SK-N-SH treated with all-trans-retinoic acid at 6 μM for 48 hours (cell line): ENCODE data around the gene FOXA1.

Source experiments
- ATAC-seq: fragments of 200-7000 bp; cut with Tn5 transposase; 3 replicates; pipeline ENCODE4 v1.9.1; 2020; ENCODE audit warnings: mild to moderate bottlenecking, moderate library complexity
- ARNTL ChIP-seq: fragments of 450-650 bp; formaldehyde crosslinking; IDR thresholded peaks from 2 replicates; pipeline ENCODE4 v1.5.0; 2020; ENCODE audit warnings: low read depth, mild to moderate bottlenecking, moderate library complexity, borderline replicate concordance
- BACH2 ChIP-seq: fragments of 250-450 bp; sonication (Bioruptor Pico); IDR thresholded peaks from 2 replicates; pipeline ENCODE4 v1.9.0; 2021; ENCODE audit warnings: mild to moderate bottlenecking, borderline replicate concordance
- CSDC2 ChIP-seq: fragments of 250-450 bp; sonication (Bioruptor Pico); IDR thresholded peaks from 2 replicates; pipeline ENCODE4 v1.5.0; 2020; ENCODE audit warnings: mild to moderate bottlenecking, moderate library complexity
- ESRRG ChIP-seq: fragments of 250-450 bp; sonication (Bioruptor Pico); IDR thresholded peaks from 2 replicates; pipeline ENCODE4 v1.6.1; 2021; ENCODE audit warnings: mild to moderate bottlenecking
- GLIS3 ChIP-seq: fragments of 250-450 bp; sonication (Bioruptor Pico); IDR thresholded peaks from 2 replicates; pipeline ENCODE4 v1.5.0; 2020; ENCODE audit warnings: mild to moderate bottlenecking, moderate library complexity
- OSR1 ChIP-seq: fragments of 250-450 bp; sonication (Bioruptor Pico); IDR thresholded peaks from 2 replicates; pipeline ENCODE4 v1.8.0; 2022; ENCODE audit warnings: moderate library complexity, mild to moderate bottlenecking, inconsistent platforms
- PPARA ChIP-seq: fragments of 250-450 bp; sonication (Bioruptor Pico); IDR thresholded peaks from 2 replicates; pipeline ENCODE4 v1.5.0; 2020; ENCODE audit warnings: mild to moderate bottlenecking, borderline replicate concordance
- RARB ChIP-seq: fragments of 250-450 bp; sonication (Bioruptor Pico); IDR thresholded peaks from 2 replicates; pipeline ENCODE4 v1.8.0; 2021; ENCODE audit warnings: mild to moderate bottlenecking, moderate library complexity
- SNAI2 ChIP-seq: fragments of 250-450 bp; sonication (Bioruptor Pico); IDR thresholded peaks from 2 replicates; pipeline ENCODE4 v1.5.0; 2020; ENCODE audit warnings: mild to moderate bottlenecking, moderate library complexity
- TCF4 ChIP-seq: fragments of 250-450 bp; sonication (Bioruptor Pico); IDR thresholded peaks from 2 replicates; pipeline ENCODE4 v1.8.0; 2021; ENCODE audit warnings: mild to moderate bottlenecking, moderate library complexity, borderline replicate concordance
- TOX ChIP-seq: fragments of 250-450 bp; sonication (Bioruptor Pico); IDR thresholded peaks from 2 replicates; pipeline ENCODE4 v1.8.0; 2021; ENCODE audit warnings: mild to moderate bottlenecking, moderate library complexity, borderline replicate concordance
- ZFP3 ChIP-seq: fragments of 250-450 bp; sonication (Bioruptor Pico); IDR thresholded peaks from 2 replicates; pipeline ENCODE4 v1.5.0; 2020; ENCODE audit warnings: mild to moderate bottlenecking, moderate library complexity
- ZFP30 ChIP-seq: fragments of 450-650 bp; formaldehyde crosslinking; IDR thresholded peaks from 2 replicates; pipeline ENCODE4 v1.5.0; 2022; ENCODE audit warnings: mild to moderate bottlenecking, moderate library complexity
- ZNF565 ChIP-seq: fragments of 450-650 bp; formaldehyde crosslinking; conservative IDR thresholded peaks from 2 replicates; pipeline ENCODE4 v1.5.0; 2020; ENCODE audit warnings: low read depth, mild to moderate bottlenecking, moderate library complexity
- ZNF70 ChIP-seq: fragments of 450-650 bp; formaldehyde crosslinking; IDR thresholded peaks from 2 replicates; pipeline ENCODE4 v1.5.0; 2020; ENCODE audit warnings: mild to moderate bottlenecking, moderate library complexity
- ZNF8 ChIP-seq: fragments of 450-650 bp; formaldehyde crosslinking; IDR thresholded peaks from 2 replicates; pipeline ENCODE4 v1.5.0; 2020; ENCODE audit warnings: mild to moderate bottlenecking, moderate library complexity
- TF ChIP-seq, protein P1 (sequence below): fragments of 250-450 bp; sonication (Bioruptor Pico); IDR thresholded peaks from 2 replicates; pipeline ENCODE4 v1.5.1; 2020; ENCODE audit warnings: low read depth, mild to moderate bottlenecking, moderate library complexity
- TF ChIP-seq, protein P2 (sequence below): fragments of 250-450 bp; sonication (Bioruptor Pico); IDR thresholded peaks from 2 replicates; pipeline ENCODE4 v1.8.0; 2021; ENCODE audit warnings: low read depth, mild to moderate bottlenecking, moderate library complexity, borderline replicate concordance
- TF ChIP-seq, protein P3 (sequence below): fragments of 250-450 bp; sonication (Bioruptor Pico); IDR thresholded peaks from 2 replicates; pipeline ENCODE4 v1.5.1; 2021; ENCODE audit warnings: mild to moderate bottlenecking, moderate library complexity
- TF ChIP-seq, protein P4 (sequence below): fragments of 250-450 bp; sonication (Bioruptor Pico); IDR thresholded peaks from 2 replicates; pipeline ENCODE4 v1.5.0; 2020; ENCODE audit warnings: mild to moderate bottlenecking, moderate library complexity
- TF ChIP-seq, protein P5 (sequence below): fragments of 250-450 bp; sonication (Bioruptor Pico); IDR thresholded peaks from 2 replicates; pipeline ENCODE4 v1.8.0; 2020; ENCODE audit warnings: mild to moderate bottlenecking, moderate library complexity, borderline replicate concordance

Gene FOXA1

DNA sequence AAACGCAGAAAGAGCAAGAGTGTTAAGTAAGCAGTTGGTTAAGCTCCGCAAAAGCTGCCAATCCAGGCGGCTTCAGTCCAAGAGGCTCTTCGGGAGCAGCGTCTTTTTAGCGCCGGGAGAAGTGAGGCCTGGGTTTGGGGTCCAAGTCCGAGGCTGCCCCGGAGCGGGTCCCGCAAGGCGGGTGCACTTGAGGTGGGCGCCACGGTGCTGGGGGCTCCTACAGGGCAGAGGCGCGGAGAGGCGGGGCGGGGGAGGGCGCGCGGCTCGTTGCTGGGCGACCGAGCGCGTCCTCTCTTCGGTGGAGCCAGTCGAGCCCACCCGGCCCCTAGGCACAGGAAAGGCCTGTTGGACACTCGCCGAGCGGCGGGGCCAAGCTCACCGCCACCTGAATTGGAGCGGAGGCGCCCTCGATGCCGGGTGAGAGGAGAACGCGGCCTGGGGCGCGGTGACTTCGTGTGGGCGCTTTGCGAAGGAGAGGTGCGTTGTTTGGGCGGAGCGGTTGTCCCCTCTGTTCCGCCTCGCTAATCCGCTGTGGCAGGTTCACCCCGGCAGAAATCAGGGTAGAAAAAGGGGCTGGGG, 16.0 kb upstream of the FOXA1 start:
- TF ChIP-seq ZNF70 (CRISPR knock-in tag) (no peak), TCF4 (CRISPR knock-in tag) (no peak), BACH2 (CRISPR knock-in tag) (no peak), SNAI2 (no peak), CSDC2 (CRISPR knock-in tag) (no peak), OSR1 (CRISPR knock-in tag) (no peak), TOX (CRISPR knock-in tag) (no peak), ESRRG (CRISPR knock-in tag) (no peak), RARB (CRISPR knock-in tag) (no peak), ARNTL (CRISPR knock-in tag) (no peak), ZNF565 (CRISPR knock-in tag) (no peak)
- TF ChIP-seq, protein P1, sequence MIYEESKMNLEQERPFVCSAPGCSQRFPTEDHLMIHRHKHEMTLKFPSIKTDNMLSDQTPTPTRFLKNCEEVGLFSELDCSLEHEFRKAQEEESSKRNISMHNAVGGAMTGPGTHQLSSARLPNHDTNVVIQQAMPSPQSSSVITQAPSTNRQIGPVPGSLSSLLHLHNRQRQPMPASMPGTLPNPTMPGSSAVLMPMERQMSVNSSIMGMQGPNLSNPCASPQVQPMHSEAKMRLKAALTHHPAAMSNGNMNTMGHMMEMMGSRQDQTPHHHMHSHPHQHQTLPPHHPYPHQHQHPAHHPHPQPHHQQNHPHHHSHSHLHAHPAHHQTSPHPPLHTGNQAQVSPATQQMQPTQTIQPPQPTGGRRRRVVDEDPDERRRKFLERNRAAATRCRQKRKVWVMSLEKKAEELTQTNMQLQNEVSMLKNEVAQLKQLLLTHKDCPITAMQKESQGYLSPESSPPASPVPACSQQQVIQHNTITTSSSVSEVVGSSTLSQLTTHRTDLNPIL (CRISPR knock-in tag): no peak
- TF ChIP-seq, protein P2, sequence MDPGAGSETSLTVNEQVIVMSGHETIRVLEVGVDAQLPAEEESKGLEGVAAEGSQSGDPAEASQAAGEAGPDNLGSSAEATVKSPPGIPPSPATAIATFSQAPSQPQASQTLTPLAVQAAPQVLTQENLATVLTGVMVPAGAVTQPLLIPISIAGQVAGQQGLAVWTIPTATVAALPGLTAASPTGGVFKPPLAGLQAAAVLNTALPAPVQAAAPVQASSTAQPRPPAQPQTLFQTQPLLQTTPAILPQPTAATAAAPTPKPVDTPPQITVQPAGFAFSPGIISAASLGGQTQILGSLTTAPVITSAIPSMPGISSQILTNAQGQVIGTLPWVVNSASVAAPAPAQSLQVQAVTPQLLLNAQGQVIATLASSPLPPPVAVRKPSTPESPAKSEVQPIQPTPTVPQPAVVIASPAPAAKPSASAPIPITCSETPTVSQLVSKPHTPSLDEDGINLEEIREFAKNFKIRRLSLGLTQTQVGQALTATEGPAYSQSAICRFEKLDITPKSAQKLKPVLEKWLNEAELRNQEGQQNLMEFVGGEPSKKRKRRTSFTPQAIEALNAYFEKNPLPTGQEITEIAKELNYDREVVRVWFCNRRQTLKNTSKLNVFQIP (CRISPR knock-in tag): no peak
- TF ChIP-seq, protein P3, sequence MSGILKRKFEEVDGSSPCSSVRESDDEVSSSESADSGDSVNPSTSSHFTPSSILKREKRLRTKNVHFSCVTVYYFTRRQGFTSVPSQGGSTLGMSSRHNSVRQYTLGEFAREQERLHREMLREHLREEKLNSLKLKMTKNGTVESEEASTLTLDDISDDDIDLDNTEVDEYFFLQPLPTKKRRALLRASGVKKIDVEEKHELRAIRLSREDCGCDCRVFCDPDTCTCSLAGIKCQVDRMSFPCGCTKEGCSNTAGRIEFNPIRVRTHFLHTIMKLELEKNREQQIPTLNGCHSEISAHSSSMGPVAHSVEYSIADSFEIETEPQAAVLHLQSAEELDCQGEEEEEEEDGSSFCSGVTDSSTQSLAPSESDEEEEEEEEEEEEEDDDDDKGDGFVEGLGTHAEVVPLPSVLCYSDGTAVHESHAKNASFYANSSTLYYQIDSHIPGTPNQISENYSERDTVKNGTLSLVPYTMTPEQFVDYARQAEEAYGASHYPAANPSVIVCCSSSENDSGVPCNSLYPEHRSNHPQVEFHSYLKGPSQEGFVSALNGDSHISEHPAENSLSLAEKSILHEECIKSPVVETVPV (CRISPR knock-in tag): no peak
- ATAC-seq: no peak

DNA sequence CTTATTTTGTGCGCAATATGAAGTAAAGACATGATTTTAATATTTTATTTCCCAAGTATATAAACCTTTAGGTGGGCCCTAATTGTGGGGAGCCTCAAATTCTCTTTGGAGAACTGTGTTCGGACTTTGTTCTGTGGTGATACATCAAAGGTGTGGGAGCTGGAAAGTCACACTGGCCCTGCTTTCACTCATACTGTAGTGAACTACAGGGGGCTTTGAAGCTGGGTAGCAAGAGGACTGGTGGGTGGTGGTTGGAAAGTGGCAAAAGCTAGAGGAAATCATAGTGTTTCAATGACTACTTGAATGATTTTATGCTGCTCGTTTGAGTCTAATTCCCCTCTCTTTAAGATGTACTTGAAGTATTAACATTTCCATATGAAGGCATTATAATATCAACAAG, 13.6 kb upstream of the FOXA1 start:
- TF ChIP-seq, protein P4, sequence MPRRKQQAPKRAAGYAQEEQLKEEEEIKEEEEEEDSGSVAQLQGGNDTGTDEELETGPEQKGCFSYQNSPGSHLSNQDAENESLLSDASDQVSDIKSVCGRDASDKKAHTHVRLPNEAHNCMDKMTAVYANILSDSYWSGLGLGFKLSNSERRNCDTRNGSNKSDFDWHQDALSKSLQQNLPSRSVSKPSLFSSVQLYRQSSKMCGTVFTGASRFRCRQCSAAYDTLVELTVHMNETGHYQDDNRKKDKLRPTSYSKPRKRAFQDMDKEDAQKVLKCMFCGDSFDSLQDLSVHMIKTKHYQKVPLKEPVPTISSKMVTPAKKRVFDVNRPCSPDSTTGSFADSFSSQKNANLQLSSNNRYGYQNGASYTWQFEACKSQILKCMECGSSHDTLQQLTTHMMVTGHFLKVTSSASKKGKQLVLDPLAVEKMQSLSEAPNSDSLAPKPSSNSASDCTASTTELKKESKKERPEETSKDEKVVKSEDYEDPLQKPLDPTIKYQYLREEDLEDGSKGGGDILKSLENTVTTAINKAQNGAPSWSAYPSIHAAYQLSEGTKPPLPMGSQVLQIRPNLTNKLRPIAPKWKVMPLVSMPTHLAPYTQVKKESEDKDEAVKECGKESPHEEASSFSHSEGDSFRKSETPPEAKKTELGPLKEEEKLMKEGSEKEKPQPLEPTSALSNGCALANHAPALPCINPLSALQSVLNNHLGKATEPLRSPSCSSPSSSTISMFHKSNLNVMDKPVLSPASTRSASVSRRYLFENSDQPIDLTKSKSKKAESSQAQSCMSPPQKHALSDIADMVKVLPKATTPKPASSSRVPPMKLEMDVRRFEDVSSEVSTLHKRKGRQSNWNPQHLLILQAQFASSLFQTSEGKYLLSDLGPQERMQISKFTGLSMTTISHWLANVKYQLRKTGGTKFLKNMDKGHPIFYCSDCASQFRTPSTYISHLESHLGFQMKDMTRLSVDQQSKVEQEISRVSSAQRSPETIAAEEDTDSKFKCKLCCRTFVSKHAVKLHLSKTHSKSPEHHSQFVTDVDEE (CRISPR knock-in tag): no peak
- TF ChIP-seq GLIS3 (CRISPR knock-in tag) (no peak), ESRRG (CRISPR knock-in tag) (no peak), SNAI2 (no peak), ZNF8 (no peak), PPARA (no peak), ZNF565 (CRISPR knock-in tag) (no peak), TOX (CRISPR knock-in tag) (no peak), ZFP30 (CRISPR knock-in tag) (no peak), ARNTL (CRISPR knock-in tag) (no peak), RARB (CRISPR knock-in tag) (no peak), ZFP3 (CRISPR knock-in tag) (no peak)
- TF ChIP-seq, protein P5, sequence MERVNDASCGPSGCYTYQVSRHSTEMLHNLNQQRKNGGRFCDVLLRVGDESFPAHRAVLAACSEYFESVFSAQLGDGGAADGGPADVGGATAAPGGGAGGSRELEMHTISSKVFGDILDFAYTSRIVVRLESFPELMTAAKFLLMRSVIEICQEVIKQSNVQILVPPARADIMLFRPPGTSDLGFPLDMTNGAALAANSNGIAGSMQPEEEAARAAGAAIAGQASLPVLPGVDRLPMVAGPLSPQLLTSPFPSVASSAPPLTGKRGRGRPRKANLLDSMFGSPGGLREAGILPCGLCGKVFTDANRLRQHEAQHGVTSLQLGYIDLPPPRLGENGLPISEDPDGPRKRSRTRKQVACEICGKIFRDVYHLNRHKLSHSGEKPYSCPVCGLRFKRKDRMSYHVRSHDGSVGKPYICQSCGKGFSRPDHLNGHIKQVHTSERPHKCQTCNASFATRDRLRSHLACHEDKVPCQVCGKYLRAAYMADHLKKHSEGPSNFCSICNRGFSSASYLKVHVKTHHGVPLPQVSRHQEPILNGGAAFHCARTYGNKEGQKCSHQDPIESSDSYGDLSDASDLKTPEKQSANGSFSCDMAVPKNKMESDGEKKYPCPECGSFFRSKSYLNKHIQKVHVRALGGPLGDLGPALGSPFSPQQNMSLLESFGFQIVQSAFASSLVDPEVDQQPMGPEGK (CRISPR knock-in tag): no peak
- TF ChIP-seq, protein P2 (CRISPR knock-in tag): no peak
- ATAC-seq: no peak
